ENCODE data around the gene ERCC3. TPM values are rescaled to one million over a fixed set of nuclear protein-coding genes. Genes with fewer than 3 reads are reported as not detected.
"Not testable (repeated sequence)": the region's sequence is repeated elsewhere in the genome, so short reads cannot be mapped to it uniquely, and the experiment has no call there.

Gene ERCC3
- total RNA-seq, 6 donors from 2014 or later = 32.1 to 178 (median 49.8) TPM

DNA sequence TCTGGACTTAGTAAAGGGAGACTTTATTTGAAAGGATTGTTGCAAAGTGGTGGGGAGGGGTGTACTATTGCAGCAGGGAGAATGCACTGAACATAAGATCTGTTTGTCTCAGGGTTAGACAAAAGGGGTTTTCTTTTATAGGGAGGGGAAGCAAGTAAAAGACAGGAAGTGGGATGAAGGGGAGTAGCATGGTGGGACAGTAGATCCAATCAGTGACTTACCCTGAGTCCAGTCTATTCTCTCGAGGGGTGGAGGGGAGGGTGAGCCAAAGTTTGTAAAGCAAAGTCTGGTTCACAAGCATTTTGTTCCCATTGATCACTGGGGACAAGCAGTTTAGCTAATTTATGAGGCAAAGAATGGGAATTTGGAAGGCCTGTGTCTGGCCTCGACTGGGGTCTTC, 38.8 kb downstream of the ERCC3 start:
- no peak for DNase-seq
- no peaks in the 10 kb centered on the region for H3K4me1 ChIP-seq
- peaks cover 6 to 40% (median 35%) of the 10 kb centered on the region in 4 donors for H3K36me3 ChIP-seq
- no peak overlapping the region for H3K4me3 ChIP-seq
- ATAC-seq (ENCODE audit: low FRiP score in 2 of 2) = no peak
- H3K27me3 ChIP-seq = no peaks in the 10 kb centered on the region
- no peak overlapping the region for H3K27ac ChIP-seq
- no peaks in the 10 kb centered on the region for H3K9me3 ChIP-seq
- WGBS, 2 donors = 78 to 82% methylated on average over 2 of the region's 2 CpGs
- TF ChIP-seq POLR2A (IDR thresholded peaks at IDR 0.05) (no peak), POLR2AphosphoS5 (IDR thresholded peaks at IDR 0.05) (no peak), EP300 (IDR thresholded peaks at IDR 0.05) (no peak)
- TF ChIP-seq, protein P1, sequence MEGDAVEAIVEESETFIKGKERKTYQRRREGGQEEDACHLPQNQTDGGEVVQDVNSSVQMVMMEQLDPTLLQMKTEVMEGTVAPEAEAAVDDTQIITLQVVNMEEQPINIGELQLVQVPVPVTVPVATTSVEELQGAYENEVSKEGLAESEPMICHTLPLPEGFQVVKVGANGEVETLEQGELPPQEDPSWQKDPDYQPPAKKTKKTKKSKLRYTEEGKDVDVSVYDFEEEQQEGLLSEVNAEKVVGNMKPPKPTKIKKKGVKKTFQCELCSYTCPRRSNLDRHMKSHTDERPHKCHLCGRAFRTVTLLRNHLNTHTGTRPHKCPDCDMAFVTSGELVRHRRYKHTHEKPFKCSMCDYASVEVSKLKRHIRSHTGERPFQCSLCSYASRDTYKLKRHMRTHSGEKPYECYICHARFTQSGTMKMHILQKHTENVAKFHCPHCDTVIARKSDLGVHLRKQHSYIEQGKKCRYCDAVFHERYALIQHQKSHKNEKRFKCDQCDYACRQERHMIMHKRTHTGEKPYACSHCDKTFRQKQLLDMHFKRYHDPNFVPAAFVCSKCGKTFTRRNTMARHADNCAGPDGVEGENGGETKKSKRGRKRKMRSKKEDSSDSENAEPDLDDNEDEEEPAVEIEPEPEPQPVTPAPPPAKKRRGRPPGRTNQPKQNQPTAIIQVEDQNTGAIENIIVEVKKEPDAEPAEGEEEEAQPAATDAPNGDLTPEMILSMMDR (IDR thresholded peaks at IDR 0.05) = no peak

DNA sequence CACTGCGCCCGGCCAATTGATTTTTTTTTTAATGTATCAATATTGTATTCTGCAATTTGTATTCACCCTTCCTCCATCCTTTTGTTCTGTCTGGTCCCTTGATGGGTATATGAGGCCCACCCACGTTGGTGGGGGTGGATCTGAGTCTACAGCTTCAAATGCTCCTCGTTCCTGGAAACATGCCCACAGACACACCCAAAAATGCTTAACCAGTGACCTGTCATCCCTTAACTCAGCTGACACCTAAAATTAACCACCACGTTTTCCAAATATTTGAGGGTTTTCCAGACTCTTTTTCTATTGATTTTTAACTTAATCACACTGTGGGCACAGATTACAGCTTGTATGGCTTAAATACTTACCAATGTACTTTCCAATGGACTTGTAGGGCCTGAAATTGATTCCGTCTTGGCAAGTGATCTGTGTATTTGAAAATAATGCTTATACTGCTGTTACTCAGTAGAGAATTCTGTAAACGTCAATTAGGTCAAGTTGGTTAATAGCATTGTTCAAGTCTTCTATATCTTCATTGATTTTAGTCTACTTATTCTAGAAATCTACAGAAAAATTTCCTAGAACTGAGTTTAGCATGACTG, 39.5 kb downstream of the ERCC3 start:
- DNase-seq (no peak), ATAC-seq (ENCODE audit: low FRiP score in 2 of 2) (no peak)
- H3K9me3 ChIP-seq = no peaks in the 10 kb centered on the region
- no peaks in the 10 kb centered on the region for H3K27me3 ChIP-seq
- 75% methylated on average over 7 of the region's 7 CpGs for WGBS, 2 donors
- TF ChIP-seq, protein P1 (IDR thresholded peaks at IDR 0.05) = no peak
- no peak for TF ChIP-seq POLR2AphosphoS5 (IDR thresholded peaks at IDR 0.05)
- TF ChIP-seq POLR2A (IDR thresholded peaks at IDR 0.05) = no peak
- no peak for TF ChIP-seq EP300 (IDR thresholded peaks at IDR 0.05)
- no peak overlapping the region for H3K4me3 ChIP-seq
- no peaks in the 10 kb centered on the region for H3K4me1 ChIP-seq
- H3K27ac ChIP-seq = no peak overlapping the region
- peaks cover 3 to 34% (median 28%) of the 10 kb centered on the region in 4 donors for H3K36me3 ChIP-seq

DNA sequence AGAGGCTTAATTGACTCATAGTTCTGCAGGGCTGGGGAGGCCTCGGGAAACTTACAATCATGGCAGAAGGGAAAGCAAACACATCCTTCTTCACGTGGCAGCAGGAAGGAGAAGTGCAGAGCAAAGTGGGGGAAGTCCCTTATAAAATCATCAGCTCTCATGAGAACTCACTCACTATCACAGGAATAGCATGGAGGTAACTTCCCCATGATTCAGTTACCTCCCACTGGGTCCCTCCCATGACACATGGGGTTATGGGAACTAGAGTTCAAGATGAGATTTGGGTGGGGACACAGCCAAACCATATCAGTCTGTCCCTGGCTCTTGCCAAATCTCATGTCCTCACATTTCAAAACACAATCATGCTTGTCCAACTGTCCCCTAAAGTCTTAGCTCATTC, 52.8 kb downstream of the ERCC3 start:
- H3K4me3 ChIP-seq; H3K4me1 ChIP-seq; H3K27ac ChIP-seq; DNase-seq; ATAC-seq (ENCODE audit: low FRiP score in 2 of 2); H3K36me3 ChIP-seq; H3K27me3 ChIP-seq: not testable (repeated sequence)
- peaks cover 0 to 10% (median 4%) of the 10 kb centered on the region in 4 donors for H3K9me3 ChIP-seq
- 44 to 47% methylated on average over 2 of the region's 2 CpGs for WGBS, 2 donors

DNA sequence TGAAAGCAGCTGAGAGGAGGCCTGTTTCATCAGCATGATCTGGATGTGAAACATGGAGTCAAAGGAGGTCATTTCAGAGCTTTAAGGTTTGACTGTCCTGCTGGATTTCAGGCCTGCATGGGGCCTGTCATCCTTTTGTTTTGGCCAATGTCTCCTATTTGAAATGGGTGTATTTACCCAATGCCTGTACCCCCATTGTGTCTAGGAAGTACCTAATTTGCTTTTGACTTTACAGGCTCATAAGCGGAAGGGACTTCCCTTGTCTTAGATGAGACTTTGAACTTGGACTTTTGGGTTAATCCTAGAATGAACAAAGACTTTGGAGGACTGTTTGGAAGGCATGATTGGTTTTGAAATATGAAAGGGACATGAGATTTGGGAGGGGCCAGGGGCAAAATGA, 54.5 kb downstream of the ERCC3 start:
- WGBS, 2 donors = 88 to 100% methylated on average over 1 of the region's 1 CpG
- ATAC-seq (ENCODE audit: low FRiP score in 2 of 2) = no peak

DNA sequence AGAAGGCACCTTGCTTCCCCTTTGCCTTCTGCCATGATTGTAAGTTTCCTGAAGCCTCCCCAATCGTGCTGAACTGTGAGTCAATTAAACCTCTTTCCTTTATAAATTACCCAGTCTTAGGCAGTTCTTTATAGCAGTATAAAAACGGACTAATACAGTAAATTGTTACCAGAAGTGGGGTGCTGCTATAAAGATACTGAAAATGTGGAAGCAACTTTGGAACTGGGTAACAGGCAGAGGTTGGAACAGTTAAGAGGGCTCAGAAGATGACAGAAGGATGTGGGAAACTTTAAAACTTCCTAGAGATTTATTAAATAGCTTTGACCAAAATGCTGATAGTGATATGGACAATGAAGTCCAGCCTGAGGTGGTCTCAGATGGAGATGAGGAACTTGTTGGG, 56.2 kb downstream of the ERCC3 start:
- not testable (repeated sequence) for H3K27me3 ChIP-seq; H3K36me3 ChIP-seq; DNase-seq; H3K4me3 ChIP-seq; H3K27ac ChIP-seq; ATAC-seq (ENCODE audit: low FRiP score in 2 of 2); H3K4me1 ChIP-seq
- 68 to 77% methylated on average over 2 of the region's 2 CpGs for WGBS, 2 donors
- peaks cover 0 to 10% (median 4%) of the 10 kb centered on the region in 4 donors for H3K9me3 ChIP-seq

More for the DNA sequence above, 54.5 kb downstream of the ERCC3 start:
- H3K36me3 ChIP-seq = no peaks in the 10 kb centered on the region
- no peaks in the 10 kb centered on the region for H3K4me1 ChIP-seq
- H3K4me3 ChIP-seq = no peak overlapping the region
- TF ChIP-seq EP300 (IDR thresholded peaks at IDR 0.05) (no peak), POLR2AphosphoS5 (IDR thresholded peaks at IDR 0.05) (no peak), POLR2A (IDR thresholded peaks at IDR 0.05) (no peak)
- TF ChIP-seq, protein P1 (IDR thresholded peaks at IDR 0.05) = no peak
- peaks cover 0 to 10% (median 4%) of the 10 kb centered on the region in 4 donors for H3K9me3 ChIP-seq
- no peak overlapping the region for H3K27ac ChIP-seq
- no peak for DNase-seq
- H3K27me3 ChIP-seq = no peaks in the 10 kb centered on the region

DNA sequence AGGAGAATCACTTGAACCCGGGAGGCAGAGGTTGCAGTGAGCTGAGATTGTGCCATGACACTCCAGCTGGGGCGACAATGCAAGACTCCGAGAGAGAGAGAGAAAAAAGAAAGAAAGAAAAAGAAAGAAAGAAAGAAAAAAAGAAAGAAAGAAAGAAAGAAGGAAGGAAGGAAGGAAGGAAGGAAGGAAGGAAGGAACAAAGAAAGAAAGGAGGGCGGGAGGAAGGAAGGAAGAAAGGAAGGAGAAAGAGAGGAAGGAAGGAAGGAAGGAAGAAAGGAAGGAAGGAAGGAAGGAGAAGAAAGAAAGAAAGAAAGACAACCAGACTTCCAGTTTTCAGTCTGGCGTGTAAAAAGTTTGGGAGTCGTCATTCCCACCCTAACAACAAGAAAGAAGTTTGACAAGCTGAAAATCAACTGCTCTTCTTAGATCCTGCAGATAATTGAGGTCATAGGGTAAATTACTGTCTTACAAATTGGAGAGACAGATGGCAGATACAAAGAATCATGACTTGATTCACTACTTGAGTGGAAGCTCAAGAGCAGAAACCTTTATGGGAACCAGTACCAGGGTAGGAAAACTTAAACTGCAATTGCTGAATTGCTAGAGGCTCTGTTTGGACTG, 58.8 kb downstream of the ERCC3 start:
- peaks cover 0 to 10% (median 4%) of the 10 kb centered on the region in 4 donors for H3K9me3 ChIP-seq
- no peaks in the 10 kb centered on the region for H3K36me3 ChIP-seq
- H3K27me3 ChIP-seq = no peaks in the 10 kb centered on the region
- WGBS, 2 donors = 83 to 86% methylated on average over 6 of the region's 6 CpGs
- H3K4me1 ChIP-seq = no peaks in the 10 kb centered on the region
- no peak for ATAC-seq (ENCODE audit: low FRiP score in 2 of 2)
- no peak overlapping the region for H3K27ac ChIP-seq
- no peak for DNase-seq
- no peak for TF ChIP-seq POLR2A (IDR thresholded peaks at IDR 0.05)
- TF ChIP-seq, protein P1 (IDR thresholded peaks at IDR 0.05) = no peak
- no peak for TF ChIP-seq POLR2AphosphoS5 (IDR thresholded peaks at IDR 0.05)
- no peak for TF ChIP-seq EP300 (IDR thresholded peaks at IDR 0.05)
- H3K4me3 ChIP-seq = no peak overlapping the region

Data from upper lobe of left lung (tissue), 6 donors.